Endothelial cell of umbilical vein (primary cell): ENCODE results near the gene IFIT1B. TPM values are rescaled to one million over a fixed set of nuclear protein-coding genes. Genes with fewer than 3 reads are reported as not detected.

Experiments
- BruUV-seq: library from RNA; stranded (reverse); fragments of 400-500 nt; replicated peaks from 2 replicates; lab custom pipeline; 2021; lab: Mats Ljungman, UMichigan
- CTCF ChIA-PET: fragments of 300-600, 350-600 bp; sonication (Branson Sonifier 250); formaldehyde crosslinking; loops from one replicate; lab custom pipeline; 2021; ENCODE audit warnings: antibody characterized with exemption, inconsistent platforms; lab: Charles Lee
- POLR2A ChIA-PET: fragments of 300-600, 350-600 bp; sonication (Branson Sonifier 250); formaldehyde crosslinking; loops from one replicate; lab custom pipeline; 2021; ENCODE audit warnings: antibody characterized with exemption, inconsistent platforms; lab: Charles Lee
- DNase-seq: peaks from one replicate; pipeline ENCODE4 v3.0.0-alpha.2; 2011; ENCODE audit warnings: low read depth, low spot score
- FAIRE-seq: peaks from 2 replicates; lab custom pipeline; 2011; peaks lifted over from hg19 to GRCh38; lab: Jason Lieb, UNC
- H2AFZ ChIP-seq: 2 replicates; pipeline ENCODE4 v1.6.0; 2012; ENCODE audit warnings: low read depth, low read length, control low read depth, inconsistent platforms
- H3K27ac ChIP-seq: 2 replicates; pipeline ENCODE4 v1.5.1; 2011; ENCODE audit warnings: low read depth, mild to moderate bottlenecking, control low read depth, low read length, moderate library complexity; ENCODE audit not compliant: insufficient read depth
- H3K27me3 ChIP-seq, 2 experiments: 2 replicates each; pipeline versions ENCODE4 v1.6.0 to v1.6.1; 2011; ENCODE audit warnings: low read length in 2 of 2, mixed read lengths in 1 of 2; ENCODE audit not compliant: control insufficient read depth in 2 of 2, insufficient read depth in 2 of 2
- H3K36me3 ChIP-seq, 2 experiments: 2 replicates in 1 of 2; 3 replicates in 1 of 2; pipeline ENCODE4 v1.5.1; 2011; ENCODE audit warnings: low read length in 2 of 2, mild to moderate bottlenecking in 1 of 2, moderate library complexity in 1 of 2; ENCODE audit not compliant: control insufficient read depth in 2 of 2, insufficient read depth in 2 of 2; ENCODE audit errors: extremely low read depth in 1 of 2
- H3K4me1 ChIP-seq: 3 replicates; pipeline ENCODE4 v1.5.1; 2011; ENCODE audit warnings: mild to moderate bottlenecking, low read length; ENCODE audit not compliant: control insufficient read depth, insufficient read depth; ENCODE audit errors: extremely low read depth
- H3K4me2 ChIP-seq: 2 replicates; pipeline ENCODE4 v1.6.1; 2011; ENCODE audit warnings: low read length, control low read depth, mixed read lengths; ENCODE audit not compliant: insufficient read depth
- H3K4me3 ChIP-seq, 3 experiments: fragments of 200-600 bp in 1 of 3; sonication (generic), shearing (Covaris generic) in 1 of 3; replicated peaks in 1 of 3; 2 replicates each; pipeline ENCODE4 v1.5.1; 2011 to 2016; ENCODE audit warnings: control low read depth in 3 of 3, low read length in 3 of 3, mild to moderate bottlenecking in 2 of 3, inconsistent platforms in 1 of 3, low read depth in 1 of 3, moderate library complexity in 1 of 3; ENCODE audit not compliant: insufficient read depth in 1 of 3
- H3K79me2 ChIP-seq: 2 replicates; pipeline ENCODE4 v1.6.0; 2012; ENCODE audit warnings: low read length, inconsistent platforms; ENCODE audit not compliant: control insufficient read depth, insufficient read depth
- H3K9ac ChIP-seq: replicated peaks from 2 replicates; pipeline ENCODE3; 2011; ENCODE audit warnings: low read length, control low read depth; ENCODE audit not compliant: insufficient read depth; ENCODE audit errors: extremely low read depth
- H3K9me1 ChIP-seq: replicated peaks from 3 replicates; pipeline ENCODE4 v1.6.0; 2011; ENCODE audit warnings: mild to moderate bottlenecking, low read length; ENCODE audit not compliant: control insufficient read depth, insufficient read depth; ENCODE audit errors: extremely low read depth
- H3K9me3 ChIP-seq: replicated peaks from 2 replicates; pipeline ENCODE4 v1.5.1; 2012; ENCODE audit warnings: low read length, inconsistent platforms; ENCODE audit not compliant: control insufficient read depth, insufficient read depth
- H4K20me1 ChIP-seq: replicated peaks from 2 replicates; pipeline ENCODE3; 2011; ENCODE audit warnings: mild to moderate bottlenecking, low read length; ENCODE audit not compliant: control insufficient read depth, insufficient read depth; ENCODE audit errors: extremely low read depth
- CTCF ChIP-seq, 2 donors: IDR thresholded peaks; 1 replicate in 1 of 2; 2 replicates in 1 of 2; pipeline ENCODE4 v1.5.1; 2011; ENCODE audit warnings: low read length in 2 of 2, mild to moderate bottlenecking in 2 of 2, moderate library complexity in 2 of 2, control low read depth in 1 of 2, inconsistent platforms in 1 of 2, low read depth in 1 of 2; ENCODE audit not compliant: insufficient read depth in 1 of 2; ENCODE audit errors: extremely low read depth in 1 of 2
- EZH2 ChIP-seq: IDR thresholded peaks from 2 replicates; pipeline ENCODE4 v1.6.1; 2012; ENCODE audit warnings: borderline replicate concordance, low read depth, mild to moderate bottlenecking, moderate library complexity, low read length, inconsistent platforms; ENCODE audit not compliant: severe bottlenecking
- FOS ChIP-seq: IDR thresholded peaks from 2 replicates; pipeline ENCODE4 v1.6.1; 2011; ENCODE audit warnings: mild to moderate bottlenecking, low read length, moderate library complexity, borderline replicate concordance; ENCODE audit not compliant: insufficient read depth
- GATA2 ChIP-seq: IDR thresholded peaks from 2 replicates; pipeline ENCODE4 v1.7.0; 2011; ENCODE audit warnings: low read depth, mild to moderate bottlenecking, moderate library complexity, mixed read lengths, low read length; ENCODE audit not compliant: insufficient read length, insufficient read depth
- JUN ChIP-seq: IDR thresholded peaks from 2 replicates; pipeline ENCODE4 v1.6.1; 2011; ENCODE audit warnings: borderline replicate concordance, low read depth; ENCODE audit not compliant: insufficient read length, insufficient read depth
- MYC ChIP-seq: IDR thresholded peaks from one replicate; pipeline ENCODE4 v1.6.1; 2011; ENCODE audit warnings: mild to moderate bottlenecking, low read depth, low read length
- POLR2A ChIP-seq: IDR thresholded peaks from 2 replicates; pipeline ENCODE4 v1.6.1; 2012; ENCODE audit warnings: low read depth, mild to moderate bottlenecking, control low read depth, low read length
- POLR2AphosphoS5 ChIP-seq: IDR thresholded peaks from 2 replicates; pipeline ENCODE4 v1.6.1; 2012; ENCODE audit warnings: low read depth, mild to moderate bottlenecking, control low read depth, low read length, moderate library complexity; ENCODE audit not compliant: insufficient read depth
- dilution Hi-C: fragments of 300-500 bp; cut with MboI; formaldehyde crosslinking; loops from one replicate; pipeline ENCODE4 v1.15.0; 2019; ENCODE audit warnings: low sequenced_read_pairs; ENCODE audit not compliant: extremely low pct_ligation_motif_present
- intact Hi-C: fragments of 100-400 bp; cut with micrococcal nuclease; formaldehyde crosslinking; loops from one replicate; pipeline ENCODE4 v1.10.0; 2022
- polyA plus RNA-seq, 4 experiments: library from polyadenylated mRNA; depleted of rRNA in 3 of 4; stranded (reverse) in 3 of 4; unstranded in 1 of 4; fragments of >200 nt; gene quantifications; 2 replicates each; pipeline versions ENCODE4 v1.2.1 to v1.2.3, GENCODE V29; 2011 to 2012; ENCODE audit warnings: missing spikeins in 1 of 4
- total RNA-seq: library from RNA; stranded (reverse); gene quantifications from 2 replicates; pipeline ENCODE4 v1.2.3, GENCODE V29; 2021
- TF ChIP-seq, protein P1 (sequence below): IDR thresholded peaks from 2 replicates; pipeline ENCODE4 v1.6.1; 2011; ENCODE audit not compliant: insufficient read depth, insufficient read length

IFIT1B gene
- total and polyA plus RNA-seq, 2 donors (not counting 3 experiments of a cell fraction or from before 2014, with no cell fraction given), result not detected

DNA sequence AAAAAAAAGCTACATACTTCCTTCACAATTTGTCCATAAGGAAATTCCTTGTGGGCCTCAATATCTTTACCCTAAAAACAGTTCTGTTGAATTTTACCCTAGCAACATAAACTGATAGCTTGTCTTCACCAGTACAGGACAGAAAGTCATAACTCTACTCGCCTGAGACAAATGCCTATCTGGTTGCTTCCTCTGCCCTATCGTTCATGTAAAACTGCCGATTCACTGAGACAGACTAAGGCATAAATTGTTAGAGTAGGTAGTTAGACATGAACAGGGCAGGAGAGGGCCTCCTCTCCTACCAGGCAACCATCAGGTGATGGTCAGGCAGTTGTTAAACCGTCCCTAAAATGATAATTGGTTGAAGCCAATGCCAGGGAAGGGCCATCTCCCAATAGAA is 25.1 kb upstream of the IFIT1B start:
- Histone ChIP-seq H3K36me3 (no peaks in the 10 kb centered on the region), H2AFZ (no peak overlapping the region), H3K4me1 (peaks cover 12% of the 10 kb centered on the region), H3K9me1 (no peaks in the 10 kb centered on the region), H3K27ac (no peak overlapping the region), H3K4me2 (no peak overlapping the region), H3K9me3 (no peaks in the 10 kb centered on the region), H3K27me3 (peaks cover 2 to 6% of the 10 kb centered on the region in 2 experiments), H3K79me2 (no peaks in the 10 kb centered on the region), H3K9ac (no peak overlapping the region), H3K4me3 (no peak overlapping the region), H4K20me1 (no peaks in the 10 kb centered on the region)
- dilution Hi-C loops (no loop called here), intact Hi-C loops (no loop called here)
- DNase-seq (no peak), FAIRE-seq (no peak)
- TF ChIP-seq POLR2A (no peak), JUN (no peak), MYC (no peak), CTCF (IDR thresholded peaks at IDR 0.05; ENCODE audit: extremely low read depth in 1 of 2, insufficient read depth in 1 of 2, low read depth in 1 of 2, low read length in 2 of 2) (no peak), GATA2 (no peak), FOS (no peak), POLR2AphosphoS5 (no peak), EZH2 (no peak)
- TF ChIP-seq, protein P1, sequence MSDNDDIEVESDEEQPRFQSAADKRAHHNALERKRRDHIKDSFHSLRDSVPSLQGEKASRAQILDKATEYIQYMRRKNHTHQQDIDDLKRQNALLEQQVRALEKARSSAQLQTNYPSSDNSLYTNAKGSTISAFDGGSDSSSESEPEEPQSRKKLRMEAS, result no peak
- POLR2A ChIA-PET, result interaction anchor here (0.6 kb wide), 1 partner anchor 89 kb away, joined by 3 read pairs; no protein-coding TSS in a partner anchor
- no TSS peak for BruUV-seq
- CTCF ChIA-PET, result interaction anchor here (0.9 to 2.0 kb wide), 2 partner anchors 11 to 17 kb away, joined by 3 to 10 read pairs; no protein-coding TSS in a partner anchor
